GM06990 (cell line): ENCODE data around the gene SLC25A47.
"Not testable (repeated sequence)": the region's sequence is repeated elsewhere in the genome, so short reads cannot be mapped to it uniquely, and the experiment has no call there.

ENCODE experiments used
- DNase-seq: peaks from one replicate; pipeline ENCODE4 v3.0.0-alpha.2; 2011; ENCODE audit not compliant: insufficient read length; ENCODE audit errors: extremely low read depth
- H3K27me3 ChIP-seq: replicated peaks from 2 replicates; pipeline ENCODE4 v1.6.0; 2011; ENCODE audit warnings: low read length; ENCODE audit not compliant: control insufficient read depth, insufficient read depth
- H3K36me3 ChIP-seq: 2 replicates; pipeline ENCODE4 v1.5.1; 2011; ENCODE audit warnings: low read length; ENCODE audit not compliant: control insufficient read depth, insufficient read depth
- H3K4me3 ChIP-seq: replicated peaks from 2 replicates; pipeline ENCODE4 v1.5.1; 2011; ENCODE audit warnings: low read depth, mild to moderate bottlenecking, control low read depth, low read length
- TF ChIP-seq, protein P1 (sequence below): IDR thresholded peaks from 2 replicates; pipeline ENCODE4 v1.5.1; 2011; ENCODE audit warnings: low read length, control low read depth, mild to moderate bottlenecking, inconsistent platforms; ENCODE audit not compliant: insufficient read depth, poor library complexity, severe bottlenecking

Gene SLC25A47

GRCh38 chr14:100306998-100307765 is 16.0 kb upstream of the SLC25A47 start:
- Histone ChIP-seq H3K4me3 (peak overlapping the region; percentile 81), H3K36me3 (no peaks in the 10 kb centered on the region; the same call in 1 of the 2 replicates), H3K27me3 (no peaks in the 10 kb centered on the region; the same call in 1 of the 2 replicates)
- no peak for DNase-seq
- TF ChIP-seq, protein P1, sequence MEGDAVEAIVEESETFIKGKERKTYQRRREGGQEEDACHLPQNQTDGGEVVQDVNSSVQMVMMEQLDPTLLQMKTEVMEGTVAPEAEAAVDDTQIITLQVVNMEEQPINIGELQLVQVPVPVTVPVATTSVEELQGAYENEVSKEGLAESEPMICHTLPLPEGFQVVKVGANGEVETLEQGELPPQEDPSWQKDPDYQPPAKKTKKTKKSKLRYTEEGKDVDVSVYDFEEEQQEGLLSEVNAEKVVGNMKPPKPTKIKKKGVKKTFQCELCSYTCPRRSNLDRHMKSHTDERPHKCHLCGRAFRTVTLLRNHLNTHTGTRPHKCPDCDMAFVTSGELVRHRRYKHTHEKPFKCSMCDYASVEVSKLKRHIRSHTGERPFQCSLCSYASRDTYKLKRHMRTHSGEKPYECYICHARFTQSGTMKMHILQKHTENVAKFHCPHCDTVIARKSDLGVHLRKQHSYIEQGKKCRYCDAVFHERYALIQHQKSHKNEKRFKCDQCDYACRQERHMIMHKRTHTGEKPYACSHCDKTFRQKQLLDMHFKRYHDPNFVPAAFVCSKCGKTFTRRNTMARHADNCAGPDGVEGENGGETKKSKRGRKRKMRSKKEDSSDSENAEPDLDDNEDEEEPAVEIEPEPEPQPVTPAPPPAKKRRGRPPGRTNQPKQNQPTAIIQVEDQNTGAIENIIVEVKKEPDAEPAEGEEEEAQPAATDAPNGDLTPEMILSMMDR, result no peak

GRCh38 chr14:100307766-100308426 is 15.2 kb upstream of the SLC25A47 start:
- Histone ChIP-seq H3K4me3 (no peak overlapping the region), H3K27me3 (no peaks in the 10 kb centered on the region; the same call in 1 of the 2 replicates), H3K36me3 (no peaks in the 10 kb centered on the region; the same call in 1 of the 2 replicates)
- TF ChIP-seq, protein P1, result no peak
- DNase-seq, result no peak

DNA sequence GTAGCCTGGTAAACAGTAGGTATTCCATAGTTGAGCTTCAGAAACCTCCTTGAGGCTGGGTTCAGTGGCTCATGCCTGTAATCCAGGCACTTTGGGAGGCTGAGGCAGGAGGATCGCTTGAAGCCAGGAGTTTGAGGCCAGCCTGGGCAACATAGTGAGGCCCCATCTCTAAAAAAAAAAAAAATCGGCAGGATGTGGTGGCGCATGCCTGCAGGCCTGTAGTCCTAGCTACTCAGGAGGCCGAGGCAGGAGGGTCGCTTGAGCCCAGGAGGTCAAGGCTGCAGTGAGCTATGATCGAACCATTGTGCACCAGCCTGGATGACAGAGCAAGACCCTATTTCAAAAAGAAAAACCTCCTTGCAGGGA is 14.7 kb upstream of the SLC25A47 start:
- DNase-seq, H3K27me3 ChIP-seq, H3K36me3 ChIP-seq, H3K4me3 ChIP-seq: not testable (repeated sequence)

DNA sequence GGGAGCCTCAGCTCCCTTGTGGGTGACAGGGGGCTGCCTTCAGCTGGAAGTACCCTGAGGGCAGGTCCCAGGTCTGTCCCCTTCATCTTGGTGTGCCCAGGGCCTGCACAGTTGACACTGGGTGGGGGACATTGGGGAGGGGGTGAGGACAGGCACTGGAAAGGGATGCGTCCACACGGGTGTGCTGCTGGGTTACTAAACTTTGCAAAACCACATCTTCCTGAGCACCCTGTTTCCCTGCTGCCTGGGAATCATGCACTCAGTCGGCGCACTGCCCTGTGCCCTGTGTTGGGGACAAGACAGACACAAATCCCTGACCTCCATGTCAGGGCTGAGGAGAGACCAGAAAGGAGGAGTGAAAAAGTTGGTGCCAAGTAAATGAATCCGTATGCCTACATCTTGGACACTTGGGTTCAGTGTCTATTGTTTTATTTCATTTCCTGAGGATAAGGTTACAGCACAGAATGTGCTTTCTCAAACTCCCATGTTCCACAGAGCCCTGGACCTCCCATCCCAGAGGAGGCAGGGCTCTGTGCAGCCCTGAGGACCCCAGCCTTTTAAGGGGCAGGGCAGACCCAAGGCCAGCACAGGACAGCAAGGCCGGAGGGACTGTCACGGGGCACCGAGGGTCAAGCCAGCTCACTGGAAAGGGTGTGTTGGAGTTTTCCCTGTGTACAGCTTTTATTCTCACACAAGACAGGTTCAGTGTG is 14.0 kb upstream of the SLC25A47 start:
- TF ChIP-seq, protein P1, result no peak
- Histone ChIP-seq H3K27me3 (no peaks in the 10 kb centered on the region; the same call in 1 of the 2 replicates), H3K4me3 (no peak overlapping the region), H3K36me3 (no peaks in the 10 kb centered on the region; the same call in 1 of the 2 replicates)
- DNase-seq, result no peak

GRCh38 chr14:100312110-100312876 is 10.8 kb upstream of the SLC25A47 start:
- H3K4me3 ChIP-seq, H3K36me3 ChIP-seq, H3K27me3 ChIP-seq, DNase-seq: not testable (repeated sequence)

GRCh38 chr14:100312877-100313400 is 10.2 kb upstream of the SLC25A47 start:
- DNase-seq, result no peak
- TF ChIP-seq, protein P1, result no peak

More at GRCh38 chr14:100312877-100313400, 10.2 kb upstream of the SLC25A47 start:
- H3K27me3 ChIP-seq, result no peaks in the 10 kb centered on the region; the same call in 1 of the 2 replicates
- H3K4me3 ChIP-seq, result no peak overlapping the region
- no peaks in the 10 kb centered on the region for H3K36me3 ChIP-seq
